ENCODE data around the gene TIA1.
A peak's percentile ranks its signal among the peaks of the same experiment; 100 is the strongest.
"Not testable (repeated sequence)": the region's sequence is repeated elsewhere in the genome, so short reads cannot be mapped to it uniquely, and the experiment has no call there.

TIA1 gene

DNA sequence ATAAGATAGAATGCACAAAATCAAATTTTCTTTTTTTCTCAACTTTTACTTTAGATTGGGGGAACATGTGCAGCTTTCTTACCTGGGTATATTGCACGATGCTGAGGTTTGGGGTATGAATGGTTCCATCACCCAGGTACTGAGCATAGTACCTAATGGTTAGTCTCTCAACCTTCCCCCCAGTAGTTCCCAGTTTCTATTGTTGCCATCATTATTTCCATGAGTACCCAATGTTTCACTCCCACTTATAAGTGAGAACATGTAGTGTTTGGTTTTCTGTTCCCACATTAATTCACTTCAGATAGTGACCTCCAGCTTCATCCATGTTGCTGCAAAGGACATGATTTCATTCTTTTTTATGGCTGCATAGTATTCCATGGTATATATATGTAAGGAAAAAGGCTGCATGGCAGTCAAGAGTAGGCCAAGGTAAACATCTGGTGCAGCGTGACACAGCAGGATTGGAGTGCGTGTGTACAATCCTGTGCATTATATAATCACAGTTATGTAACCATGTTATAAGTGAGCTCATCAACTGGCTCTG lies 47.1 kb downstream of the TIA1 start:
- no peak overlapping the region for H3K4me3 ChIP-seq (replicated peaks in 1 of 2; ENCODE audit: low read depth in 2 of 2, low read length in 2 of 2)
- TF ChIP-seq, protein P1, sequence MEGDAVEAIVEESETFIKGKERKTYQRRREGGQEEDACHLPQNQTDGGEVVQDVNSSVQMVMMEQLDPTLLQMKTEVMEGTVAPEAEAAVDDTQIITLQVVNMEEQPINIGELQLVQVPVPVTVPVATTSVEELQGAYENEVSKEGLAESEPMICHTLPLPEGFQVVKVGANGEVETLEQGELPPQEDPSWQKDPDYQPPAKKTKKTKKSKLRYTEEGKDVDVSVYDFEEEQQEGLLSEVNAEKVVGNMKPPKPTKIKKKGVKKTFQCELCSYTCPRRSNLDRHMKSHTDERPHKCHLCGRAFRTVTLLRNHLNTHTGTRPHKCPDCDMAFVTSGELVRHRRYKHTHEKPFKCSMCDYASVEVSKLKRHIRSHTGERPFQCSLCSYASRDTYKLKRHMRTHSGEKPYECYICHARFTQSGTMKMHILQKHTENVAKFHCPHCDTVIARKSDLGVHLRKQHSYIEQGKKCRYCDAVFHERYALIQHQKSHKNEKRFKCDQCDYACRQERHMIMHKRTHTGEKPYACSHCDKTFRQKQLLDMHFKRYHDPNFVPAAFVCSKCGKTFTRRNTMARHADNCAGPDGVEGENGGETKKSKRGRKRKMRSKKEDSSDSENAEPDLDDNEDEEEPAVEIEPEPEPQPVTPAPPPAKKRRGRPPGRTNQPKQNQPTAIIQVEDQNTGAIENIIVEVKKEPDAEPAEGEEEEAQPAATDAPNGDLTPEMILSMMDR (IDR thresholded peaks at IDR 0.05; ENCODE audit: low read depth, low read length), result no peak
- DNase-seq (ENCODE audit: low read depth in 2 of 2), result no peak

DNA sequence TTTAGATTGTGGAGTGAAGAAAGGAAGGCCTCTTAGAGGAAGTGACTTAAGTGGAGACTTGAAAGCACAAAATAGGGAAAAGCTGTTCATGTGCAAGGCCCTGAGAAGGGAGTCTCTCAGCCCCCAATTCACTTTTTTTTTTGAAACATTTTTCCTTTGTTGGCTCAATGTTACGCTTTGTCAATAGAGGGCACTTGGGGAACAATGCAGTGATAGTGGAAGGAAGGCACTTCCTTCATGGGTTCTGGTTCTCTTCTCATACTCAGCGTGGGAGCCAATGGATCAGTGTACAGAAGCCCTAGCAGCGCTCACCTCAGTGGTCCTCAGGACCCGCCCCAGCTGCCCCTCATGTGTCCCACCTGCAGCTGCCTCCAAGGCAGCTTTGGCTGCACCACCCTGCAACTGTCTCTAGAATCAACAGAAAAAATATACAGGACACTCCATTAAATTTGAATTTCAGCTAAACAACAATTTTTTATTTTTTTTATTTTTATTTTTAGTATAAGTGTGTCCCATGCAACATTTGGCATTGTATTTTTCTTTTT lies 49.0 kb downstream of the TIA1 start:
- H3K4me3 ChIP-seq (replicated peaks in 1 of 2; ENCODE audit: low read depth in 2 of 2, low read length in 2 of 2), result no peak overlapping the region
- no peak for DNase-seq (ENCODE audit: low read depth in 2 of 2)
- TF ChIP-seq, protein P1 (IDR thresholded peaks at IDR 0.05; ENCODE audit: low read depth, low read length), result no peak

DNA sequence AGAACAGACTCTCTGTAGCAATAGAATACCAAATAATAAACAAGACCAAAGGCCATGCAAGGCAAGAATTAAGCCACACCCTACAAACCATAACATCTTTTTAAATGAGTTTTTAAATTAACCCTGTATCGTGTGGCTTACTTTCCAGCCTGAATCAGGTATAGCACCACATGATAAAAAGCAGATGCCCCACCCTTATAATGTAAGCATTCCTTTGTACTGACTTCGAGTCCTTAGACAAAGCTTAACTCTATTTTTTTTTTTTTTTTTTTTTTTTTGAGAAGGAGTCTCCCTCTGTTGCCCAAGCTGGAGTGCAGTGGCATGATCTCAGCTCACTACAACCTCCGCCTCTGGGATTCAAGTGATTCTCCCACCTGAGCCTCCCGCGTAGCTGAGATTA lies 55.9 kb downstream of the TIA1 start:
- DNase-seq (ENCODE audit: low read depth in 2 of 2), result no peak
- H3K4me3 ChIP-seq (replicated peaks in 1 of 2; ENCODE audit: low read depth in 2 of 2, low read length in 2 of 2), result no peak overlapping the region
- TF ChIP-seq, protein P1 (IDR thresholded peaks at IDR 0.05; ENCODE audit: low read depth, low read length), result no peak

DNA sequence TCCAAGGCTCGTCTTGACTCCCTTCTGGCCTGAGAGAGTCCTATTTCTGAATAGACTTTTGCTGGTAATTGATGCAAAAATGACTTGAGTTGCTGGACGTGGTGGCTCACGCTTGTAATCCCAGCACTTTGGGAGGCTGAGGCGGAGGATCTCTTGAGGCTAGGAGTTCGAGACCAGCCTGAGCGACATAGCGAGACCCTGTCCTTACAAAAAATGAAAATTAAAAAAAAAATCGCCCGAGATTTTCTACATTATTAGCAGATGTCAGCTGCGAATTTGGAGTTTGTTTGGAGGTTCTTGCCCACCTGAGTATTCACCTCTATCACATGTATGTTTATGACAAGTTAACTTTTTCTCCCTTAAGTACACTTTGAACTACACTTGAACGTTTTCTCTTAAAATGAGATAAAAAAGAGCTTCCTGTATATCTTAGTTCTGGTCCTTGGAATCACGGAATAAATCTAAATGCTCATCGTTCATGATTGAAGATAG lies 57.1 kb downstream of the TIA1 start:
- DNase-seq (ENCODE audit: low read depth in 2 of 2), result no peak
- H3K4me3 ChIP-seq (replicated peaks in 1 of 2; ENCODE audit: low read depth in 2 of 2, low read length in 2 of 2), result peak overlapping the region; percentile 65 to 82
- TF ChIP-seq, protein P1 (IDR thresholded peaks at IDR 0.05; ENCODE audit: low read depth, low read length), result no peak

DNA sequence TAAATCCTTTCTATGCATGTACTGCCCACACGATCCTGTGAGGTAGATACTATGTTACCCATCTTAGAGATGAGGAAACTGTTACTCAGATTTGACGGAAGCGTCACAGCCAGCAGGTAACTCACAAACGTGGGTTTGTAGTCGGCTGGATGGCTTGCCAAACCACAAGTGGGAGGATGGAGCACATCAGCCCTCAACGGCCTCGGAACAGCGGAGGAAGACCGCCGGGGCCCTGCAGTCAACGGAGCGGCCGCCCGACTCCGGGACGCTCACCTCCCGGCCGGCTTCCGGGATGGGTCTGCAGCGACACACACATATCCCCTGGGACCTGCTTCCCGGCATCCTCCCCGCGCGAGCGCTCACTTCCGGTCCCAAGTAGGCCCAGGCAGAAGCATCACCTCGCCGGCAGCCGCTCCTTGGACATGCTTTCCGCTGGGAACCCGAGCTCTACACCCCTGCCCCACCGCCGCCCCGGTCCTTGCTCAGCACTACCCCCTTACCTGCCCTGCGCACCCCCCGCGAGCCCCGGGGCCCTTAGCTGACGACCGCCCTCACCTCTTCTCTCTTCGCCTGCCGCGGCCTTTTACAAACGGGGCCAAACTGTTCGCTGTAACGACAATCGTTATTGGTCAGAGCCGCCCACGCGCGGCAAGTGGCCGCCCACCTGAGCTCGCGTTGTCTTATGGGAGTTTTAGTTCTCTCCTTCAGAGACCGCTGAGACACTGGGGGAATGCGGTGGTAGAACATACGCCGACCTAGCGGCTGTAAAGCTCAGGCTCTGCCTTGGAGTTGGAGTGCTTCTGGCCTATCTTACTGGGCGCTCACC lies 57.8 kb downstream of the TIA1 start, which contains the start of gene C2orf42:
C2orf42 (minus strand) TSS at position 602 of the 826 bp plus-strand sequence. CDS start 9,034 bp downstream, outside the sequence.
- DNase-seq (ENCODE audit: low read depth in 2 of 2), result peak; percentile 99
- TF ChIP-seq, protein P1 (IDR thresholded peaks at IDR 0.05; ENCODE audit: low read depth, low read length), result peak; percentile 16
- H3K4me3 ChIP-seq (replicated peaks in 1 of 2; ENCODE audit: low read depth in 2 of 2, low read length in 2 of 2), result peak within 1 kb of the TSS; percentile 65 to 82

DNA sequence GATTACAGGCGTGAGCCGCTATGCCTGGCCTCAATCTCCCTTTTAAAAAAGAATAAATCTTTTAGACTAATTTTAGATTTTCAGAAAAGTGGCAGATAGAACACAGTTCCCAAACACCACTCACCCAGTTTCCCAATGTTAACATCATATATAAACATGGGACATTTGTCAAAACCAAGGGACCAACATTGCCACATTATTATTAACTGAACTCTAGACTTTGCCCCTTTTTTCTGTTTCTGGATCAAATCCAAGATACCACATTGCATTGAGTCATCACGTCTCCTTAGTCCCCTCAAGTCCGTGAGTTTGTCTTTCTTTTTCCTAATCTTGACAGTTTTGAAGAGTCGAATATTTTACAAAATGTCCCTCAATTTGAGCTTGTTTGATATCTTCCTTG lies 60.0 kb downstream of the TIA1 start:
- H3K4me3 ChIP-seq (replicated peaks in 1 of 2; ENCODE audit: low read depth in 2 of 2, low read length in 2 of 2), result no peak overlapping the region
- TF ChIP-seq, protein P1 (IDR thresholded peaks at IDR 0.05; ENCODE audit: low read depth, low read length), result no peak
- no peak for DNase-seq (ENCODE audit: low read depth in 2 of 2)

DNA sequence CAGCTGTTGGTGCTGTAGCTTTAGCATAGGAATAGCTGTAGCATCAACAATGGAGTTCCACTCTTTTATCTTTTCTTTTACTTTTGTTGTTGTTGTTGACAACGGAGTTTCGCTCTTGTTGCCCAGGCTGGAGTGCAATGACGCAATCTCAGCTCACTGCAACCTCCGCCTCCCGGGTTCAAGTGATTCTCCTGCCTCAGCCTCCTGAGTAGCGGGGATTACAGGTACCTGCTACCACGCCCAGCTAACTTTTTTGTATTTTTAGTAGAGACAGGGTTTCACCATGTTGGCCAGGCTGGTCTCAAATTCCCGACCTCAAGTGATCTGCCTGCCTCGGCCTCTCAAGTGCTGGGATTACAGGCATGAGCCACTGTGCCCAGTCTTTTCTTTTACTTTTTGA lies 61.3 kb downstream of the TIA1 start:
- not testable (repeated sequence) for DNase-seq (ENCODE audit: low read depth in 2 of 2); H3K4me3 ChIP-seq (replicated peaks in 1 of 2; ENCODE audit: low read depth in 2 of 2, low read length in 2 of 2)

Measured in cardiac fibroblast (primary cell).